HepG2 (cell line): Measurements from ENCODE around the gene CYP19A1. TPM values are rescaled to one million over a fixed set of nuclear protein-coding genes. Genes with fewer than 3 reads are reported as not detected.

Source experiments
- HNF1A ChIP-seq, 2 experiments: sonication (generic) in 1 of 2; formaldehyde crosslinking in 1 of 2; IDR thresholded peaks; 2 replicates each; pipeline versions ENCODE4 v1.4.0 to v1.6.1; 2016 to 2020; ENCODE audit warnings: borderline replicate concordance in 1 of 2, low read depth in 1 of 2, mild to moderate bottlenecking in 1 of 2, missing genetic modification reagents in 1 of 2
- MAF1 ChIP-seq: sonication (generic); formaldehyde crosslinking; IDR thresholded peaks from 2 replicates; pipeline ENCODE4 v1.5.0; 2020; ENCODE audit warnings: missing genetic modification reagents, borderline replicate concordance
- ONECUT2 ChIP-seq: sonication (generic); formaldehyde crosslinking; IDR thresholded peaks from 2 replicates; pipeline ENCODE4 v1.4.0; 2020; ENCODE audit warnings: missing genetic modification reagents
- PRPF4 ChIP-seq: fragments of 200-400 bp; formaldehyde crosslinking; IDR thresholded peaks from 2 replicates; pipeline ENCODE4 v1.6.1; 2016; ENCODE audit warnings: low read length, low read depth; ENCODE audit not compliant: poor library complexity, severe bottlenecking
- REL ChIP-seq: sonication (generic); formaldehyde crosslinking; conservative IDR thresholded peaks from 2 replicates; pipeline ENCODE4 v1.8.0; 2022; ENCODE audit warnings: mild to moderate bottlenecking, missing genetic modification reagents, moderate library complexity
- SAFB2 ChIP-seq: sonication (generic); formaldehyde crosslinking; IDR thresholded peaks from 2 replicates; pipeline ENCODE4 v1.5.1; 2020; ENCODE audit warnings: missing genetic modification reagents, low read depth, mild to moderate bottlenecking, borderline replicate concordance
- SRSF4 ChIP-seq: fragments of 200-400 bp; formaldehyde crosslinking; IDR thresholded peaks from one replicate; pipeline ENCODE4 v1.6.1; 2018; ENCODE audit warnings: mild to moderate bottlenecking, low read depth, low read length, moderate library complexity; ENCODE audit not compliant: poor library complexity, severe bottlenecking
- ZBTB40 ChIP-seq, 2 experiments: fragments of 450-650 bp in 1 of 2; sonication (generic) in 1 of 2; formaldehyde crosslinking in 1 of 2; IDR thresholded peaks; 2 replicates each; pipeline versions ENCODE4 v1.6.1 to v1.8.0; 2016 to 2022; ENCODE audit warnings: antibody characterized with exemption in 1 of 2, mild to moderate bottlenecking in 1 of 2, missing genetic modification reagents in 1 of 2
- polyA plus RNA-seq, 8 experiments: library from polyadenylated mRNA; depleted of rRNA in 3 of 8; stranded (reverse) in 7 of 8; unstranded in 1 of 8; fragments of >200 nt; fragmentation: Illumina TruSeq in 4 of 8; extraction: Trizol in 4 of 8; gene quantifications; 2 replicates each; pipeline versions ENCODE4 v1.2.1 to v1.2.3, GENCODE V29; 2011 to 2016; ENCODE audit warnings: low read depth in 4 of 8, missing spikeins in 1 of 8, mixed read lengths in 1 of 8; ENCODE audit not compliant: insufficient read depth in 1 of 8
- total RNA-seq, 5 experiments: library from RNA; depleted of rRNA; stranded (reverse); fragments of >200 nt; fragmentation: Illumina TruSeq; extraction: Trizol; gene quantifications; 2 replicates each; pipeline ENCODE4 v1.2.3, GENCODE V29; 2016; ENCODE audit warnings: low read depth in 1 of 5
- TF ChIP-seq, protein P1 (sequence below): IDR thresholded peaks from 2 replicates; pipeline ENCODE4 v1.6.1; 2016; ENCODE audit warnings: missing compliant biosample characterization, missing genetic modification reagents, borderline replicate concordance

CYP19A1 gene
- total and polyA plus RNA-seq, 2 of the 13 experiments (the other 11 are each of a cell fraction or from before 2014, with no cell fraction given): 10.9 to 23.0 TPM

DNA sequence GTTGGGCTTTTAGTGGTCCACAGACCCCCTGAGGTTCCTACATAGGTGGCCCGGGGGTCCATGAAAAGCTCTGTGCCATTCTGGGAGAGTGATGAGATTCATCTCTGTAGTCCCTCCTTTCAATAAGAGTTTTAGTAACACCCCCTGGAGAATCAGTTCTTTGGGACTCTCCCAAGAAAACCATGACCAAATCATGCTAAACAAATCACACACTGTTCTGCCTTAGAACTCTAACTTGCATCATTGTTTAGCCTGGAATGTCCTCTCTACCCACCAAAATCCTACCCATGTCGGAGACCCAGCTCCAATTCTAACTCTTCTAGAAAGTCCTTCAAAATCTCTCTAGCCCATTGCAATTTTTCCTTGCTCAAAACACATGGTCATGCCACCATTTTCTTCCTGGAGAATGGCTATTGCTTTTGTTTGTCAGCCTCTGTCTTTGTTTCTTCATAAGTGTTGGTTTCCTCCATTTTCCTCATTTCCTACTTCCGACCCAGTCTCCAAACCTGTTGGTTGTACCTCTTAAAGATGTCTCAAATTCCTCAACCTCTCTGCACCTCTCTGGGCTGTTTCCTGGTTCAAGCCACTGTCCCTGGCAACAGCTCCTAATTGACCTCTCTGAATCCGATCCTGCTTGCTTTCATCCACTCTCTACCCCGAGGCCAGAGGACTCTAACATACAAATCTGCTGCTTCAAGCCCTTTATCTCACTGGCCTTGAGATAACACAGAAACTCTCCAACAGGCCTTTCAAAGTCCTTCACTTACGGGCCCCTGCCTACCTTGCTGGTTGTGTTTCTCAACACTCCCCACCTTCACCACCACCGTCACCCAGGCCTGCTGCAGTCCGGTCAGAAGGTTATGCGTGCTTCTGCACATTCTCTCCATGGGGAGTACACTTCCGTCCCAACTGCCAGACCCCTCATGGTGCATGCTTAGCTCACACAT, 23.7 kb downstream of the CYP19A1 start (continued):
- TF ChIP-seq ZBTB40 (IDR thresholded peaks at IDR 0.05): no peak
- peak; percentile 26; the same call in 1 of the 2 replicates for TF ChIP-seq ZBTB40 (CRISPR knock-in tag; IDR thresholded peaks at IDR 0.05)
- TF ChIP-seq, protein P1, sequence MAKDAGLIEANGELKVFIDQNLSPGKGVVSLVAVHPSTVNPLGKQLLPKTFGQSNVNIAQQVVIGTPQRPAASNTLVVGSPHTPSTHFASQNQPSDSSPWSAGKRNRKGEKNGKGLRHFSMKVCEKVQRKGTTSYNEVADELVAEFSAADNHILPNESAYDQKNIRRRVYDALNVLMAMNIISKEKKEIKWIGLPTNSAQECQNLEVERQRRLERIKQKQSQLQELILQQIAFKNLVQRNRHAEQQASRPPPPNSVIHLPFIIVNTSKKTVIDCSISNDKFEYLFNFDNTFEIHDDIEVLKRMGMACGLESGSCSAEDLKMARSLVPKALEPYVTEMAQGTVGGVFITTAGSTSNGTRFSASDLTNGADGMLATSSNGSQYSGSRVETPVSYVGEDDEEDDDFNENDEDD (CRISPR knock-in tag): peak; percentile 50; the same call in 1 of the 2 replicates
- TF ChIP-seq SRSF4: no peak
- no peak; the same call in 1 of the 2 replicates for TF ChIP-seq SAFB2
- no peak for TF ChIP-seq PRPF4
- no peak for TF ChIP-seq MAF1 (CRISPR knock-in tag)
- TF ChIP-seq HNF1A (IDR thresholded peaks at IDR 0.05; ENCODE audit: low read depth): 0 out of 2 replicates have a peak, but pooled peaks have one; percentile 19
- peak; percentile 19; the same call in 1 of the 2 replicates for TF ChIP-seq HNF1A (CRISPR knock-in tag; IDR thresholded peaks at IDR 0.05; ENCODE audit: borderline replicate concordance)
- no peak for TF ChIP-seq REL (CRISPR knock-in tag)
- peak; percentile 18; the same call in 1 of the 2 replicates for TF ChIP-seq ONECUT2 (CRISPR knock-in tag)
